IMR-90 (cell line): Measurements from ENCODE around the gene PDGFA. TPM values are rescaled to one million over a fixed set of nuclear protein-coding genes. Genes with fewer than 3 reads are reported as not detected.

Experiments used
- ATAC-seq: fragments of 200-7000 bp; cut with Tn5 transposase; 2 replicates; pipeline ENCODE4 v1.9.1; 2020; ENCODE audit warnings: low read depth, mild to moderate bottlenecking, moderate library complexity
- BruUV-seq: library from RNA; stranded (reverse); fragments of 400-500 nt; replicated peaks from 2 replicates; lab custom pipeline; 2021; lab: Mats Ljungman, UMichigan
- CTCF ChIA-PET: fragments of 300-600 bp; formaldehyde crosslinking; extraction: SDS; loops from one replicate; lab custom pipeline; 2021; ENCODE audit warnings: antibody characterized with exemption; lab: Yijun Ruan, JAX
- POLR2A ChIA-PET: fragments of 300-600 bp; sonication (Branson Sonifier 250); formaldehyde crosslinking; loops from one replicate; lab custom pipeline; 2022; ENCODE audit warnings: antibody characterized with exemption; ENCODE audit not compliant: unreplicated experiment; lab: Charles Lee
- DNase-seq: peaks from one replicate; pipeline ENCODE4 v3.0.0; 2013
- H2AFZ ChIP-seq: replicated peaks from 2 replicates; pipeline ENCODE3; 2013; ENCODE audit warnings: low read length, mild to moderate bottlenecking; ENCODE audit not compliant: poor library complexity
- H2AK5ac ChIP-seq: 2 replicates; pipeline ENCODE4 v1.6.1; 2013; ENCODE audit warnings: low read depth, low read length, inconsistent platforms
- H2AK9ac ChIP-seq: replicated peaks from 2 replicates; pipeline ENCODE3; 2013; ENCODE audit warnings: mild to moderate bottlenecking, low read depth, low read length, moderate library complexity; ENCODE audit not compliant: poor library complexity
- H2BK120ac ChIP-seq: 2 replicates; pipeline ENCODE4 v1.6.1; 2013; ENCODE audit warnings: low read depth, low read length, inconsistent platforms
- H2BK15ac ChIP-seq: 3 replicates; pipeline ENCODE4 v1.6.1; 2013; ENCODE audit warnings: low read depth, low read length, inconsistent platforms
- H2BK20ac ChIP-seq: 2 replicates; pipeline ENCODE4 v1.6.1; 2013; ENCODE audit warnings: low read depth, mild to moderate bottlenecking, inconsistent platforms, low read length, moderate library complexity
- H2BK5ac ChIP-seq: 2 replicates; pipeline ENCODE4 v1.6.1; 2013; ENCODE audit warnings: mild to moderate bottlenecking, low read depth, low read length, inconsistent platforms; ENCODE audit not compliant: poor library complexity, severe bottlenecking
- H3K14ac ChIP-seq: replicated peaks from 2 replicates; pipeline ENCODE4 v1.6.1; 2013; ENCODE audit warnings: low read depth, low read length, inconsistent platforms
- H3K18ac ChIP-seq: 2 replicates; pipeline ENCODE4 v1.6.1; 2013; ENCODE audit warnings: low read depth, low read length, control low read depth
- H3K23ac ChIP-seq: 2 replicates; pipeline ENCODE4 v1.6.1; 2013; ENCODE audit warnings: low read depth, low read length, inconsistent platforms
- H3K27ac ChIP-seq: 2 replicates; pipeline ENCODE4 v1.5.1; 2013; ENCODE audit warnings: mild to moderate bottlenecking, control low read depth, low read length; ENCODE audit not compliant: insufficient read depth
- H3K27me3 ChIP-seq: 2 replicates; pipeline ENCODE4 v1.6.1; 2013; ENCODE audit warnings: low read length; ENCODE audit not compliant: control insufficient read depth, insufficient read depth
- H3K36me3 ChIP-seq: 2 replicates; pipeline ENCODE4 v1.6.1; 2013; ENCODE audit warnings: low read length, mixed read lengths; ENCODE audit not compliant: control insufficient read depth, insufficient read depth
- H3K4ac ChIP-seq: 2 replicates; pipeline ENCODE4 v1.6.1; 2013; ENCODE audit warnings: low read depth, low read length, inconsistent platforms
- H3K4me1 ChIP-seq: 2 replicates; pipeline ENCODE4 v1.6.1; 2013; ENCODE audit warnings: low read length, mixed read lengths; ENCODE audit not compliant: control insufficient read depth, insufficient read depth
- H3K4me2 ChIP-seq: 2 replicates; pipeline ENCODE4 v1.6.1; 2013; ENCODE audit warnings: low read depth, mild to moderate bottlenecking, control low read depth, low read length, moderate library complexity
- H3K4me3 ChIP-seq: 2 replicates; pipeline ENCODE4 v1.5.1; 2013; ENCODE audit warnings: low read depth, mild to moderate bottlenecking, control low read depth, low read length, moderate library complexity; ENCODE audit not compliant: insufficient read depth
- H3K56ac ChIP-seq: 2 replicates; pipeline ENCODE4 v1.6.1; 2013; ENCODE audit warnings: low read length, inconsistent platforms; ENCODE audit not compliant: insufficient read depth; ENCODE audit errors: extremely low read depth
- H3K79me1 ChIP-seq, 2 experiments: 2 replicates each; pipeline ENCODE4 v1.6.1; 2013; ENCODE audit warnings: low read length in 2 of 2, inconsistent platforms in 1 of 2, low read depth in 1 of 2
- H3K9ac ChIP-seq: 2 replicates; pipeline ENCODE4 v1.6.1; 2013; ENCODE audit warnings: low read depth, low read length, control low read depth
- H3K9me1 ChIP-seq: 2 replicates; pipeline ENCODE4 v1.6.1; 2013; ENCODE audit warnings: low read length, inconsistent platforms; ENCODE audit not compliant: insufficient read depth
- H3K9me3 ChIP-seq: 2 replicates; pipeline ENCODE4 v1.6.1; 2013; ENCODE audit warnings: low read length; ENCODE audit not compliant: control insufficient read depth, insufficient read depth
- H4K20me1 ChIP-seq: 2 replicates; pipeline ENCODE4 v1.6.1; 2013; ENCODE audit warnings: low read length, inconsistent platforms; ENCODE audit not compliant: insufficient read depth
- H4K5ac ChIP-seq: 2 replicates; pipeline ENCODE4 v1.6.1; 2013; ENCODE audit warnings: mild to moderate bottlenecking, low read depth, low read length, control low read depth
- H4K8ac ChIP-seq, 2 experiments: 2 replicates each; pipeline ENCODE4 v1.6.1; 2013; ENCODE audit warnings: low read depth in 2 of 2, low read length in 2 of 2, control low read depth in 1 of 2, inconsistent platforms in 1 of 2
- H4K91ac ChIP-seq: 2 replicates; pipeline ENCODE4 v1.6.1; 2013; ENCODE audit warnings: low read depth, low read length, inconsistent platforms; ENCODE audit not compliant: insufficient read depth
- BHLHE40 ChIP-seq: fragments of 150-350 bp; IDR thresholded peaks from 2 replicates; pipeline ENCODE4 v1.6.1; 2016; ENCODE audit warnings: mild to moderate bottlenecking, low read depth, low read length
- CEBPB ChIP-seq: IDR thresholded peaks from 2 replicates; pipeline ENCODE4 v1.6.1; 2012; ENCODE audit warnings: low read depth, low read length, improper control_type of control experiment
- CHD1 ChIP-seq: IDR thresholded peaks from 2 replicates; pipeline ENCODE4 v1.6.1; 2012; ENCODE audit warnings: low read depth, low read length, improper control_type of control experiment
- CTCF ChIP-seq: conservative IDR thresholded peaks from 2 replicates; pipeline ENCODE4 v1.5.1; 2012; ENCODE audit warnings: mild to moderate bottlenecking, low read depth, low read length, improper control_type of control experiment
- ELK1 ChIP-seq: fragments of 150-350 bp; IDR thresholded peaks from 2 replicates; pipeline ENCODE4 v1.6.1; 2016; ENCODE audit warnings: low read depth, mild to moderate bottlenecking, low read length, moderate library complexity, borderline replicate concordance
- FOS ChIP-seq: fragments of 150-350 bp; IDR thresholded peaks from 2 replicates; pipeline ENCODE4 v1.6.1; 2016; ENCODE audit warnings: low read depth, low read length
- MAZ ChIP-seq: IDR thresholded peaks from 2 replicates; pipeline ENCODE4 v1.6.1; 2012; ENCODE audit warnings: low read depth, mild to moderate bottlenecking, low read length, improper control_type of control experiment, moderate library complexity, borderline replicate concordance
- MXI1 ChIP-seq: IDR thresholded peaks from 2 replicates; pipeline ENCODE4 v1.6.1; 2012; ENCODE audit warnings: low read depth, mild to moderate bottlenecking, low read length, moderate library complexity, borderline replicate concordance
- NFE2L2 ChIP-seq: fragments of 150-350 bp; IDR thresholded peaks from 2 replicates; pipeline ENCODE4 v1.6.1; 2016; ENCODE audit warnings: low read depth, mild to moderate bottlenecking, low read length
- POLR2A ChIP-seq: IDR thresholded peaks from 2 replicates; pipeline ENCODE4 v1.6.1; 2012; ENCODE audit warnings: mild to moderate bottlenecking, low read depth, low read length
- RAD21 ChIP-seq: IDR thresholded peaks from 2 replicates; pipeline ENCODE4 v1.6.1; 2012; ENCODE audit warnings: low read length, improper control_type of control experiment
- RCOR1 ChIP-seq: IDR thresholded peaks from 2 replicates; pipeline ENCODE4 v1.6.1; 2012; ENCODE audit warnings: mild to moderate bottlenecking, low read length, improper control_type of control experiment; ENCODE audit not compliant: insufficient replicate concordance
- RFX5 ChIP-seq: IDR thresholded peaks from 2 replicates; pipeline ENCODE4 v1.8.0; 2012; ENCODE audit warnings: low read depth, mild to moderate bottlenecking, low read length, moderate library complexity
- SMC3 ChIP-seq: fragments of 150-350 bp; IDR thresholded peaks from 2 replicates; pipeline ENCODE4 v1.6.1; 2016; ENCODE audit warnings: low read depth, mild to moderate bottlenecking, antibody characterized with exemption, low read length, moderate library complexity
- USF2 ChIP-seq: fragments of 150-350 bp; IDR thresholded peaks from 2 replicates; pipeline ENCODE4 v1.6.1; 2017; ENCODE audit warnings: mild to moderate bottlenecking, antibody characterized with exemption, low read length, low read depth
- WGBS, 2 experiments: methylation state at CpG; one replicate each; pipeline versions ENCODE4 v1.1.5 to v1.1.7; 2013; ENCODE audit warnings: missing lambda C conversion rate in 2 of 2; ENCODE audit not compliant: insufficient read length in 1 of 2; ENCODE audit errors: extremely low coverage in 2 of 2; 5-methylcytosine and 5-hydroxymethylcytosine counted together
- dilution Hi-C: fragments of 300-500 bp; cut with HindIII; formaldehyde crosslinking; loops from one replicate; pipeline ENCODE4 v1.14.3; 2018; ENCODE audit warnings: low sequenced_read_pairs; ENCODE audit not compliant: unreplicated experiment
- in situ Hi-C: fragments of 300-500 bp; cut with MboI; formaldehyde crosslinking; loops from 3 replicates; pipeline ENCODE4 v1.14.3; 2019; ENCODE audit warnings: low sequenced_read_pairs, inconsistent platforms, mixed read lengths
- intact Hi-C: fragments of 100-400 bp; cut with micrococcal nuclease; formaldehyde crosslinking; loops from 2 replicates; pipeline ENCODE4 v1.10.0; 2022
- polyA plus RNA-seq, 3 experiments: library from polyadenylated mRNA; depleted of rRNA; stranded (reverse); fragments of >200 nt; gene quantifications; 2 replicates each; pipeline ENCODE4 v1.2.3, GENCODE V29; 2012; ENCODE audit warnings: low replicate concordance in 1 of 3
- total RNA-seq: library from RNA; depleted of rRNA; stranded (reverse); fragments of >200 nt; gene quantifications from 2 replicates; pipeline ENCODE4 v1.2.3, GENCODE V29; 2012

Gene PDGFA
- total and polyA plus RNA-seq, 2 of the 4 experiments (the other 2 are of a cell fraction): 3.3 to 3.8 TPM

GRCh38 chr7:562789-563628 lies 43.4 kb upstream of the PDGFA start:
- no peak overlapping the region for H2AK9ac ChIP-seq
- no peak overlapping the region for H4K8ac ChIP-seq
- H3K4me2 ChIP-seq: no peak overlapping the region
- CTCF ChIA-PET: no interaction called here
- intact Hi-C loops (no loop called here), dilution Hi-C loops (no loop called here), in situ Hi-C loops (no loop called here)
- no peak overlapping the region for H3K9ac ChIP-seq
- no peaks in the 10 kb centered on the region; the same call in 1 of the 2 replicates for H3K27me3 ChIP-seq
- H3K9me1 ChIP-seq: 0 out of 2 replicates have a peak, but pooled peaks cover 3% of the 10 kb centered on the region
- no peaks in the 10 kb centered on the region; the same call in 1 of the 2 replicates for H3K9me3 ChIP-seq
- no peak overlapping the region for H3K4me3 ChIP-seq
- no peak for ATAC-seq
- H3K23ac ChIP-seq: no peak overlapping the region
- H3K56ac ChIP-seq: no peak overlapping the region
- no peak overlapping the region for H2BK15ac ChIP-seq
- no peak overlapping the region for H2BK120ac ChIP-seq
- H2BK20ac ChIP-seq: no peak overlapping the region
- WGBS, 2 experiments: 79% methylated on average over 11 of the region's 17 CpGs; no CpG with 5 or more reads in 1 of the 2 experiments
- H2BK5ac ChIP-seq: no peak overlapping the region
- H3K4ac ChIP-seq: no peak overlapping the region
- no peaks in the 10 kb centered on the region for H4K20me1 ChIP-seq
- no peak overlapping the region for H3K27ac ChIP-seq
- no peak for DNase-seq
- no peaks in the 10 kb centered on the region for H3K36me3 ChIP-seq
- H4K5ac ChIP-seq: no peak overlapping the region
- POLR2A ChIA-PET: no interaction called here
- no peak overlapping the region for H3K14ac ChIP-seq
- no peaks in the 10 kb centered on the region for H3K79me1 ChIP-seq
- no peaks in the 10 kb centered on the region for H3K4me1 ChIP-seq
- no peak overlapping the region for H4K91ac ChIP-seq
- no TSS peak for BruUV-seq
- H3K18ac ChIP-seq: no peak overlapping the region
- H2AK5ac ChIP-seq: no peak overlapping the region
- no peak overlapping the region for H2AFZ ChIP-seq
- no peak for TF ChIP-seq RCOR1
- TF ChIP-seq CEBPB: no peak
- TF ChIP-seq RAD21: no peak
- TF ChIP-seq CHD1: no peak
- no peak for TF ChIP-seq FOS
- no peak for TF ChIP-seq BHLHE40
- TF ChIP-seq USF2: no peak
- no peak for TF ChIP-seq MAZ
- TF ChIP-seq NFE2L2: no peak
- TF ChIP-seq SMC3: no peak
- no peak for TF ChIP-seq RFX5
- no peak for TF ChIP-seq MXI1
- TF ChIP-seq ELK1: no peak
- no peak for TF ChIP-seq POLR2A
- no peak for TF ChIP-seq CTCF
